ENCODE data around the gene HPGD.

DNA sequence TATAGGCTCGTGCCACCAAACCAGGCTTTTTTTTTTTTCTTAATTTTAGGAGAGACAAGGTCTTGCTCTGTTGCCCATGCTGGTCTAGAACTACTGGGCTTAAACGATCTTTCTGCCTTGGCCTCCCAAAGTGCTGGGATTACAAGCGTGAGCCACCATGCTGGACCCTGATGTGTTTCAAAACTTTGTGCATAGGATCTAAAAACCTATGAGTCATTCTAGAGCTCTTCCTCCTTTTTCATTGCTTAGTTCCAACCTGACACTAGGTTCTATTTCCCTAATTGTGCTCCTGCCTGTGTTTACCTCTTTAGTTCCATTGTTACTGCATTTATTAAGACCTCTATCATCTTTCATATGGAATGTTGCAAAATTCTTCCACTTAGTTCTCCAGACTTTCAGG lies 57.3 kb downstream of the HPGD start:
- TF ChIP-seq, protein P1, sequence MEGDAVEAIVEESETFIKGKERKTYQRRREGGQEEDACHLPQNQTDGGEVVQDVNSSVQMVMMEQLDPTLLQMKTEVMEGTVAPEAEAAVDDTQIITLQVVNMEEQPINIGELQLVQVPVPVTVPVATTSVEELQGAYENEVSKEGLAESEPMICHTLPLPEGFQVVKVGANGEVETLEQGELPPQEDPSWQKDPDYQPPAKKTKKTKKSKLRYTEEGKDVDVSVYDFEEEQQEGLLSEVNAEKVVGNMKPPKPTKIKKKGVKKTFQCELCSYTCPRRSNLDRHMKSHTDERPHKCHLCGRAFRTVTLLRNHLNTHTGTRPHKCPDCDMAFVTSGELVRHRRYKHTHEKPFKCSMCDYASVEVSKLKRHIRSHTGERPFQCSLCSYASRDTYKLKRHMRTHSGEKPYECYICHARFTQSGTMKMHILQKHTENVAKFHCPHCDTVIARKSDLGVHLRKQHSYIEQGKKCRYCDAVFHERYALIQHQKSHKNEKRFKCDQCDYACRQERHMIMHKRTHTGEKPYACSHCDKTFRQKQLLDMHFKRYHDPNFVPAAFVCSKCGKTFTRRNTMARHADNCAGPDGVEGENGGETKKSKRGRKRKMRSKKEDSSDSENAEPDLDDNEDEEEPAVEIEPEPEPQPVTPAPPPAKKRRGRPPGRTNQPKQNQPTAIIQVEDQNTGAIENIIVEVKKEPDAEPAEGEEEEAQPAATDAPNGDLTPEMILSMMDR (conservative IDR thresholded peaks at IDR 0.05; ENCODE audit: low read depth, low read length), result no peak
- no peak for TF ChIP-seq EZH2 (IDR thresholded peaks at IDR 0.05; ENCODE audit: borderline replicate concordance, low read depth, low read length, poor library complexity, severe bottlenecking)
